HG03103 (cell line): ENCODE data around the gene DUSP7.
"Not testable (repeated sequence)": the region's sequence is repeated elsewhere in the genome, so short reads cannot be mapped to it uniquely, and the experiment has no call there.

Experiments
- ATAC-seq: cut with Tn5 transposase; IDR thresholded peaks from one replicate; pipeline ENCODE4 v1.9.1; 2021; ENCODE audit warnings: low read depth; ENCODE audit not compliant: unreplicated experiment

The DUSP7 gene

DNA sequence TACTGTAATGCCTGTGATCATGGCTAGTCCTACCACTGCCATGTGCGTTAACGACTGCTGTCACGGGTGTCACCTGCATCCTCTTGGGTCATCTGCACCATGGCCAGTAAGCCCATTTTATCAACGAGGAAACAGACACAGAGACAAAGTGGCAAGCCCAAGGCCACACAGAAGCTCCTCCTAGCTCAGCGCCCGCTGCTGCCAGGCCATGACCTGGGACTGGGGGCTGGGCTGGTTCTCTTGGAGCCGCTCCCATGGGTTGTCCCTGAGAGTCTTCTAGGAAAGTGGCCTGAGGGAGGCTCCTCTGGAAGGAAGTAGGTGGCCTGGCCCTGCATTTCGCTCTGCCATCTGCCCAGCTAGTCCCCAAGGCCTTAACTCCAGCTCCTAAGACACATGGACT lies 4.9 kb downstream of the DUSP7 start:
- ATAC-seq: no peak

DNA sequence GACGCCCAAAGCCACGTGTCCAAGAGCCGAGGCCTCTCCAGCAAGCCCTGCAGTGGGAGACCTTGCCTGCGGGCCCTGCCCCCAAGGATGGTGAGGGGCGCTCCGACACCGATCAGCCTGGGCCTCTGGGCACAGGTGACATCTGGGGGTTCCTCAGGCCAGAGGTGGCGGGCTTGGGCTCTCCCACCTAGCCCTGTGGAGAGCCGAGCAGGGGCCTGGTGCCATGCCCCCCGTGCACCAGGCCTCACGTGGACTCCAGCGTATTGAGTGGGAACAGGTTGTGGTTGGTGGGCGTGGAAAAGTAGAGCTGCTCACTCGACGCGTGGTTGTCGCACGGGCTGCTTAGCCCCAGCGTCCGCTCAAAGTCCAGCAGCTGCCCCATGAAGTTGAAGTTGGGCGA lies 5.8 kb downstream of the DUSP7 start:
- no peak for ATAC-seq

DNA sequence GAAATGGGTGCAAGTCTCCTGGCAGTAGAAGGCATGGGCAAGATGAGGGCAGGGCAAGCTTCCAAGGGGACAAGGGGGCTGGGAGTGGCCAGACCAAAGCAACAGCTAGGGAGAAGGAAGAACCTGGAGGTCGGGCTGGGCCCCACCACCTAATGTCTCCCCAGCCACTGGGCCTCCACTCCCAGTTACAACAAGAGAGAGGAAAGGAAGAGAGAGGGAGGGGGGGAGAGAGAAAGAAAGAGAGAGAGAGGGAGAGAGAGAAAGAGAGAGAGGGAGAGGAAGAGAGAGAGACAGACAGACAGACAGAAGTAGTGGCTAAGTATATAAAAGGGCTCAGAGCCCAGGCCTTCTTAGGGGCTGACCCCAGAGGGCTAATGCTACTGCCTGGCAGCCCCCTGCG lies 6.9 kb downstream of the DUSP7 start:
- ATAC-seq: no peak

DNA sequence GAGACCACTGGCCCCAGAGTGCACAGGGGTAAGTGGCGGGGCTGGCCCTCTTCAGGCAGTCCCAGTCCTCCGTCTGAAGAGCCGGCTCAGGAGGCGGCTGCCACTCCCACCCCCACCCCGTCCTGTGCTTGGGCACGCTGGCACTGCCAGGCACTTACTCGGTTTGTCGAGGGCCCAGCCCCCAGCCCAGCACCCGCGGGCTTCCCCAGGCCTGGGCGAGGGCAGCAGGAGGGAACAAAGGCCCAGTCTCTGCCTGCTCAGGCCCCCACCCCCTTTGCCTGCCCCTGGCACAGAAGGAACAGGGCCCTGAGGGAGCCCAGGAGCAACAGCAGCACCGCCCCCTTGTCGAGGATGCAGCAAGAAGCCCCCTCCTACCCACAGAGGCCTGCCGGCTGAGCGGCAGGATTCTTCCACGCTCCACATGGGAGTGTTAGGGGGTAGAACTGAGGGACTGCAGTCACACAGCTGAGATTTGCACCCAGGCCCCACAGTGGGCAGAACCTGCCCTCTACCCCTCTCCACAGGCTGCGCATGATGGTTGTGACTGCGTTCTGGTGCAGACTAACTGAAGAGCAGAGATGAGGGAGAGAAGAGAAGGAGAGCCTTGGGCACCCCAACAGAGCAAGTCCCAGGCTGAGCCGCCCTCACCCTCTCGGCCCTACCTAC lies 8.9 kb downstream of the DUSP7 start:
- no peak for ATAC-seq

DNA sequence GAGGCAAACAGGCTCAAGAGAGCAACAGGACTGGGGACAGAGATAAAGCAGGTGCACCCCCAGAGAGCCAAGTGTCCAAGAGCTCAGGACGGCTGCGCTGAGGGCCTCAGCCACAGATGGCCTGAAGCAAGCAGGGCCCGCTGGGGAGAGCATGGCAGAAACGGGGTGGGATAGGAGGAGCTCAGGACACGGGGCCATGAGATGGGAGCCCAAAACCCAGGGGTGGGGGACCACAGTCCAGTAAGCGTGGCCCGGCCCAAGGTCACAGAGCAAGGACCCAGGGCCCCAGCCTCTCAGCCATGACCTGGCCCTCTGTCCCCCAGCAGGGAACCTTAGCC lies 9.5 kb downstream of the DUSP7 start:
- no peak for ATAC-seq

DNA sequence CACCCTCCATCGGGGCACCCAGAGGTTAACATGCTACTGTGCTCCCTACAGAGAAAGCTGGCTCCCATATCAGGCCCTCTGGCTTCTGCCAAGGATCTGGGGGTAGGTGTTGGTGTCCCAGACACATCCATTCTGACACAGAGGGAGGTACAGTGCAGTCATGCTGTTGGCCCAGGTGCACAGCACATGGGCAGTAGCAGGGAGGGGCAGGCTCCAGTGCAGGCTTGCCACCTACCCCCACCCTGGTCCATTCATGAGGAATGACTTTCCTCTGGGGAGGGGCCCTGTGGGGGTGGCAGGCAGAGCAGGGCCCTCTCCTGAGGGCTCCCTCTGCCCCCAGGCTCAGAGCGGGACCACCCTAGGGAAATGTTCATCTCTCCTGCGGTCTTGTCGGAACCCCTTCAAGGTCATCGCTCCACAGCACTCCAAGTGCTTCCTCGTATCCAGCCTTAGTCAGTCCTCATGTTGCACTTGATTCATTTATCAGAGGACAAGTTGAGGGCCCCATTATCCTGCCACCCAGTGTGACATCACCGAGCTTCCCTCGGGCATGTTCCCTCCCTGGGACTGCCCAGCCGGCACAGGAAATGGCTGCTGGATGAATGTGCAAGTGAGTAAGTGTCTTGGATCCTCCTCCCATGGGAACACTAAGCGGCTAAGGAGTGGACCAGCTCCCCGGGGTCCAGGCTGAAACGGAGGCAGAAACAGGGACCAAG lies 10.0 kb downstream of the DUSP7 start:
- ATAC-seq: no peak

DNA sequence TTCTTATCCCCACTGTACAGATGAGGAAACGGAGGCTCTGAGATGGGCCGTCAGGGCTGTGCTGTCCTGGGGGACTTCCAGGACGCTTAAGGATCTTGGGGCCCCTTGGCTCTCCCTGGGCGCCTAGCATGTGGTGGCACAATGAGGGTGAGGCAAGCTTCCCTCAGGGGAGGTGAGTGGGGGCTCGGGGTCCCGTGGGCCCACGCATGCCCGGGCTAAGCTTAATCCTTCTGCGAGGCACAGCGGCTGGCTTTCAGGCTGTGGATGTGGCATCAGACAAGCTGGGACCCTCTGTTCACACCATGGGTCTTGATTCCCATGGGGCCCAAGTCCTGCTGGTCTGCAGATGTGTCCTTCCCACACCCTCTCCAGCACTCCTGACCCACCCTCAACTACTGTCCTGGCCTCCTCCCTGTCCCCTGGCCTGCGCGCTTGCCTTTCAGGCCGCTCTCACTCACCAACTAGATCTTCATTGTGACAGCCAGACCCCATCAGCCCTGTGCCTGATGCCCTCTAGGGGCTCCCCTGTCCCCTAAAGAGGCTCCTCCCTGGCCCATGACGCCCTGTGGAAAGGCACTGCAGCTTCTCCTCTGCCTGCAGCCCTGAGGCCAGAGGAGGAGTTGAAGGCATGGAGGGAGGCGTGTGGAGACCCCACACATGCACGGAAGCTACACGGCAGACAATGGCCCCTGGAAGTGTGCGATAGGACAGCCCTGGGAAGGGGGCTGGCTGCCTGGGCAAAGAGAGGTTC lies 11.3 kb downstream of the DUSP7 start:
- no peak for ATAC-seq

DNA sequence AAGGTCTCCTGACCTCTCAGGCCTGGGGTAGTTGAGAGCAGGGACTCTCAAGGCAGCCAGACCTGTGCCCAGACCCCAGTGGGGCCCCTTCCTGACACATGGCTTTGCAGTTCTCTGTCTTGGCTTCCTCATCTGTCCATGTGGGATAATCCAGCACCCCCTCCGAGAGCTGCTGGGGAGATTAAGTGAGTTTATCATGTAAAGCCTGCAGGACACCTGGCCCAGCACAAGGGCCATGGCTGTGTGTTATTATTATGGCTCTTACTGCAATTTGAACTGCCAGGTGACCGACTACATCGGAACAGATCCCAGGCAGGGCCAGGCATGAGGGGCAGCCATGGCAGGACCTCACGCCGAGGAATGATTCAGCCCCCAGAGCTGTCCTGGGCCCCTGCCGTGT lies 12.6 kb downstream of the DUSP7 start:
- no peak for ATAC-seq

DNA sequence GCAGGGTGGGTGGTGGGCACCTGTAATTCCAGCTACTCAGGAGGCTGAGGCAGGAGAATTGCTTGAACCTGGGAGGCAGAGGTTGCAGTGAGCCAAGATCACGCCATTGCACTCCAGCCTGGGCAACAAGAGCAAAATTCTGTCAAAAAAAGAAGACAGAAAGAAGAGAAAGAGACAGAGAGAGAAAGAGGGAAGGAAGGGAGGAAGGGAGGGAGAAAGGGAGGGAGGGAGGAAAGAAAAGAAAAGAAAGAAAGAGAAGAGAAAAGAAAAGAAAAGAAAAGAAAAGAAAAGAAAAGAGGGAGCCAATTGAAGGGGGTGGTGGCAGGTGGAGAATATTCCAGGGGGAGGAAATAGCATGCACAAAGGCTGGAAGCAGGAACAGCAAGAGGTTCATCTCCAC lies 13.3 kb downstream of the DUSP7 start:
- ATAC-seq: not testable (repeated sequence)

DNA sequence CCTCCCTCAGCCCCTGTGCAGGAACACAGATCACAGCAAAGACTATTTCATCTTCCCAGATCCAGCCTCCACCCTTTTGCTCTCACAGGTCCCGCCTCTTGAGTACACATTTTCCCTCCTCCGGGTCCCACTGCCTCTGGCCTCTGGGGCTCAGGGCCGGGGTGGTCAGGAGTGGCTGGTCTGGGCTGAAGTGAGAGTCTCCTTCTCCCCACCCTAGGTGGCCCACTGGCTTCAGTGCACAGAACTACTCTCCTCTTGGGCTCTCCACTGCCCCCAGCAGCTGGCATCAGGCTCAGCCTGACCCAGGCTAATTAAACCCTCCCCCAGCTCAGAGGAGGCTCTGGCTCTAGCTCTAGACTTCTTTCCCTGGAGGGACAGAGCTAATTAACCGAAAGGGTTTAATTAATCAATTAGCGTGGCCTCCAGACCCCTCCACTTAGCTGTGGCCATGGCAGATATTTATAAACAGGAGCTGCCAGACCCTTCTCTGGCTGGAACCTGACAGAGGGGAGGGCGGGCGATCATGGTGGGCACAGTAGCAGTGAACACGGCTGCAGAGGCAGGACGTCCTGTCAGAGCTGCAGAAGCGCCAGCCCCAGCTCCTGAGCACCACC lies 15.1 kb downstream of the DUSP7 start:
- ATAC-seq: no peak

DNA sequence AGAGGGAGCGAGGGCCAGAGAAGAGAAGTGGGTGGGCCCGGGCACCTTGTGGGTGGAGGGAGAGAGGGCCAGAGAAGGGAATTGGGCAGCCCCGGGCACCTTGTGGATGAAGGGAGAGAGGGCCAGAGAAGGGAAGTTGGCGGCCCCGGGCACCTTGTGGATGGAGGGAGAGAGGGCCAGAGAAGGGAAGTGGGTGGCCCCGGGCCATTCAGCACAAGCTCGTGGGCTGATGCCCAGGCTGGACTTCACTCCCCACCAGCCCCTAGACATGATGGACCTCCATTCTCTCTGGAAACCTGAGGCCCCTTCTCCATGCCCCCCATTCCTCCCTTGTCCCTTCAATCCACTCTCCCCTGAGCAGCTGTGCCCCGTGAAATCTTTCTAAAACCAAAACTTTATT lies 15.8 kb downstream of the DUSP7 start:
- no peak for ATAC-seq

DNA sequence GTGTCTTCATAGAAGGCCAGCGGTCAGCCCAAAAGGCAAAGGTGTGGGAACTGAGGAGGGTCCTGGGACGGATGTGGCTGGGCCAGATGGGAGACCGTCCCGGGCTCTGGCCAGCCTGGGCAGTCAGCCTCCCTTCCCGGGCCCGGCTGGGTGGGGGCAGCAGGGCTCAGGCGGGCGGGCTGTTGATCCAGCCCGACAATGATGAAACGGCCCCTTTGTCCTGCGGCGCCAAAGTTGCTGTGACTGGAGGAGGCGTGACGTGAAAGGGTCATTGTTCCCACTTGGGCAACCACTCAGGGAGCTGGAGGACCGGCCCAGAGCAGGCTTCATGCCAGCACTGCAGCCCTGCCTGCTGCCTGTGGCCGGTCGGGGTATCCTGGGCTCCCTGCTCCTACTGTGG lies 16.5 kb downstream of the DUSP7 start:
- no peak for ATAC-seq

DNA sequence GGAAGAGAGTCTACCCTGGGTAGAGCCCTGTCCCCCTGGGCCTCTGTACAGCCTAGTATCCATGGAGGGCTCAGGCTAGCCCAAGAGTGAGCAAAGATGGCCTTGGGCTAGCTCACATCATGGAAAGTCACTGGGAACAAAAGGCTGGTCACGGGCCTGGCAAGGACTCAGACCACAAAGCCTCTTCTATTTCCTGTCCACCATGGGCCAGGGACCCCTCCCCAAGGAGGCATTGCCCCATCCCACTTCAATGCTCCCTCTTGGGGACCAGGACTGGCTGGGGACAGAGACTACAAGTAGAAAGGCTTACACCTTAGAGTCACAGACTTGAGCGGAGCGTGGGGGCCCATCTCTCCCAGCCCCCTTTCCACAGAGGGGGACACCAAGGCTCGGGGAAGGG lies 16.9 kb downstream of the DUSP7 start:
- no peak for ATAC-seq

DNA sequence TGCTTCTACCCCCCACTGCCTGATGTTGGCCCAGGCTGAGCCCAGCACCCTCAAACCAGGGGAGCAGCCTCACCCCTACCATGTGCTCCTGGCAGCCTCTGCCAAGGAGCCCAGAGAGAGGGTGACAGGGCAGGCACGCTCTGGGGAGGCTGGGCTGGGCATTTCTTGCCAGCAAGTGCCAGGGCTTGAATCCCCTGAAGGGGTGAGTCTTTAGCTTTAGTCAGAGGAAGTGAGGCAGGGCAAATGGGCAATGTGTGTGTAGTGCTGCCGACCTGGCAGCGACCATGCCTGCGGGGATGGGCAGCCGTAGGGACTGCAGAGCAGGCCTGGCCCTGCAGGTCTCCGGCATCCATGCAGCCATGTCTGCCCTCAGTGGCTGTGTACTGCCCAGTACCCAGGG lies 18.1 kb downstream of the DUSP7 start:
- ATAC-seq: no peak

DNA sequence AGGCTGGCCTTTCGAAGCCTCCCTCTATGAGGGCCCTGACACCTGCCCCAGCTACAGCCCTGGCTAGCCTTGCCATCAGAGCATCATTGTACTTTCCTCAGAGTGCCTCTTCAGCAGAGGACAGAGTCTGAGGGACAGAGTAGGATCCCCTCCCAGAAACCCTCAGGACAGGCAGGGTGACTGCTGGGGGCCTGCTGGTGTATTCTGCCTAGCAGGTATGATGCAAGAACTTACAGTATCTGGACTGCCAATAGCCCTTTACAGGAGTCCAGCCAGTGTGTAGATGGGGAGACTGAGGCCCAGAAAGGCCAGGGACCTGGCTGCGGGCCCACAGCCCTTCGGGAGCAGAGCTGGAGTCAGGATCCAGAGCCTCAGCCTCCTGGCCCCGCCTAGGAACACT lies 19.1 kb downstream of the DUSP7 start:
- no peak for ATAC-seq

DNA sequence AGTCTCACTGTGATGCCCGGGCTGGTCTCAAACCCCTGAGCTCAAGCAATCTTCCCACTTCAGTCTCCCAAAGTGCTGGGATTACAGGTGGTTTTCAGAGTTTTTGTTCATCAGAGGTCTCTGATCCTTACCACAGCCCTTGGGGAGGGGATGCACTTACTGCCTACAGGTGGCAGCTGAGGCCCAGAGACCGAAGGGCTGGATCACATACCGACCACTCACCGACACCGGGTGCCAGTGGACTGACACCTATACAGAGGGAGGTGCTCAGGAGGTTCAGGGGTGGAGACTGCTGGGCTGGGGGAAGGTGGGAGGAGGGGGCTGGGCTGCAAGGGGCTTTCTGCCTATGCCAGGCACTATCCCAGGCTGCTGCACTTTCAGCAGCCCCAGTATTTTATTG lies 19.5 kb downstream of the DUSP7 start:
- no peak for ATAC-seq

DNA sequence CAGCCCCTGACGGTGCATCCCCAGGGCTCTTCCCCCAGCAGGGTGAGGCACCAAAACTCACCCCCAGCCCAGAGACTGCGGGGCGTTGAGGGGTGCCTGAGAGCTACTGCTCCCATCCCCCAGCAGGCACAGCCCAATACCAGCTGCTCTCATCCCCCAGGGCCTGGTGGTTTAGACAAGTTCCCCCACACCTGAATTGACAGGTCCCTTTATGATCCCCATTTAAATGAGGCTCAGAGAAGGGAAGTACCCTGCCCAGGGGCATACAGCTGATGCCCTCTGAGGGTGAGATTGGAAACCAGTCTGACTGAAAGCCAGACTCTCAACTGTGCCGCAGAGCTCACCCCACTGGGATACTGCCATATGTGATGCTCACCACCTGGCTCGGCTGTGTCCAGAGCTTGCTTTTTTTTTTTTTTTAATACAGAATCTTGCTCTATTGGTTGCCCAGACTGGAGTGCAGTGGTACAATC lies 20.1 kb downstream of the DUSP7 start:
- no peak for ATAC-seq

DNA sequence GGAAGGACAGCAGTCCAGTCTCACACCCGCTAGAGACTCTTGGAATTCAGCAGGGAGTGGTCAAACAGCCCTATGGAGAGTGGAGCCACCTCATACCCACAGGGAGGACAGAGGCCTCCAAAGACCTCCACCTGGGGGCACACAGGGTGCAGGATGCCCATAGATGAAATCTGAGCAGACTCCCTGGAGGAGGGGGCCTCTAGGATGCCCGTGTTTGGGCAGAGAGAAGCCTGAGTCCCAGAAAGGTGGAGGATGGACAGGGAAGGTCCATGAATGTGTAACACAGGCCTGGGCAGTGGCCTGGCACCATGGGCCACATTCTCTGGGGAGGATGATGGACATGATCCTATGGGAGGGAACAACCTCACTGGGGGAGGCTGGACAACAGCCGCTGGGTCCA lies 21.7 kb downstream of the DUSP7 start:
- ATAC-seq: no peak

DNA sequence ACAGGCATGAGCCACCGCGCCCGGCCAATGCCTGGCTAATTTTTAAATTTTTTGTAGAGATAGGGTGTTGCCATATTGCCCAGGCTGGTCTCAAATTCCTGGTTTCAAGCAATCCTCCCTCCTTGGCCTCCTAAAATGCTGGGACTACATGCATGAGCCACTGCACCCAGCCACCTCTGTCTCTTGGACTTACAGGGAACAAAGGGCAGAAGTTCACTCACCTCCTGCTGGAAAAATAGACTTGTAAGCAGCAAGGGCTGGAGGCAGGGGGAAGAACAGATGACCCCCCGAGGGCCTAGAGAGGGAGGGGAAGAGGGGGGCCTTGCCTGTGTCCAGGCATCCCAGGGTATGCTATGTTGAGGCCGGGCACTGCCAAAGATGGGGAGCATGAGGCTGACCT lies 22.2 kb downstream of the DUSP7 start:
- no peak for ATAC-seq

DNA sequence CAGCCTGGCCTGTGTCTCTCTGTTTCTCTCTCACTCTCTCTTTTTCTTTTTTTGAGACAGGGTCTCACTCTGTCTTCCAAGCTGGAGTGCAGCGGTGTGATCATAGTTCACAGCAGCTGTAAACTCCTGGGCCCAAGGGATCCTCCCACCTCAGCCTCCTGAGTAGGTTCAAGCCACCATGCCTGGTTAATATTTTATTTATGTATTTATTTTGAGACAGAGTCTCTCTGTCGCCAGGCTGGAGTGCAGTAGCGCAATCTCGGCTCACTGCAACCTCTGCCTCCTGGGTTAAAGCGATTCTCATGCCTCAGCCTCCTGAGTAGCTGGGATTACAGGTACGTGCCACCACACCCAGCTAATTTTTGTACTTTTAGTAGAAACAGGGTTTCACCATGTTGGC lies 22.6 kb downstream of the DUSP7 start:
- not testable (repeated sequence) for ATAC-seq

DNA sequence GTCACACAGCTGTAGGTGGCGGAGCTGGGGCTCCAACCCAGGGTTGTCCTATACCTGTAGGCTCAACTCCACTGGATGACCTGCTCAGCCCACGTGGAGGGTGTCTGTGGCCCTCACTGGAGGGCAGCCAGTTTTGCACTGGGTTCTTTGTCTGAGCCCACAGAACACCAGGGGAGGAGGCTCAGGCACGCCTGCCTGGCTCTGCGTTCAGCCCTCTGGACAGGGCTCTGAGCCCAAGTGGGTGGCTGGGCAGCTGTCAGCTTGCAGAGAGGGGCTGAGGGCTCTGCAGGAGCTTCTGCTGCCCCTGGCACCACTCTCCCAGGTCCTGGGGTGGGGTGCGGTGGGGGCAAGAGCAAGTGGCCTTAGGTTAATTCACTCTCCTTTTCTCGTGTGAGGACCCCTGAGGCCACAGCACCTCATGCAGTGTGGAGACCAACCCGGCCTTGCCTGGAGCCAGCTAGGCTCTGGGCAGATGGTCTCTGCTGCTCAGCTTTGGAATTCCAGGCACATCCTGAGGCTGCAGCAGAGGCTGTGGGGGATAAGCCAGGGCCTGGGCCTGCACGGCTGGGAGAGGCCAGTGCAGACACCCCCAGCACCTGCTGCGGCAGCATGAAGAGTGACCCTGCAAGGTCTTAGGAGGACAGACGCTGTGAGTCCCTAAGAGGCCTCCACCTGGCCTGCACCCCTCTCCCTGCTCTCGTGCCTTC lies 23.5 kb downstream of the DUSP7 start:
- no peak for ATAC-seq
